Progenitor cell of endocrine pancreas (in vitro differentiated cells): ENCODE measurements around the gene SMTNL1. TPM values are rescaled to one million over a fixed set of nuclear protein-coding genes. Genes with fewer than 3 reads are reported as not detected.

Source experiments
- DNase-seq: peaks from one replicate; pipeline ENCODE4 v3.0.0; 2021; ENCODE audit warnings: low spot score; ENCODE audit not compliant: unreplicated experiment
- H3K27ac Mint-ChIP-seq: 2 replicates; pipeline ENCODE4 v1.8.0; 2021; ENCODE audit warnings: mild to moderate bottlenecking, moderate library complexity, mixed read lengths
- H3K27me3 Mint-ChIP-seq: 2 replicates; pipeline ENCODE4 v1.8.0; 2021; ENCODE audit warnings: mixed read lengths
- H3K36me3 Mint-ChIP-seq: 2 replicates; pipeline ENCODE4 v1.8.0; 2022; ENCODE audit warnings: mixed read lengths; ENCODE audit not compliant: insufficient read depth
- H3K4me1 Mint-ChIP-seq: 2 replicates; pipeline ENCODE4 v1.8.0; 2021; ENCODE audit warnings: low read depth, mixed read lengths
- H3K4me3 Mint-ChIP-seq: 2 replicates; pipeline ENCODE4 v1.8.0; 2021; ENCODE audit warnings: low read depth, mild to moderate bottlenecking, moderate library complexity, mixed read lengths
- H3K9me3 Mint-ChIP-seq: 2 replicates; pipeline ENCODE4 v1.8.0; 2021; ENCODE audit warnings: low read depth, mixed read lengths
- CTCF ChIP-seq: fragments of 200-600 bp; sonication (generic); IDR thresholded peaks from one replicate; pipeline ENCODE4 v1.5.0; 2021; ENCODE audit warnings: antibody characterized with exemption, mild to moderate bottlenecking; ENCODE audit not compliant: unreplicated experiment
- total RNA-seq: library from RNA; stranded (reverse); gene quantifications from 2 replicates; pipeline ENCODE4 v1.2.1, GENCODE V29; 2021

Gene SMTNL1
- total RNA-seq, 1 donor from 2014 or later: not detected

- DNase-seq: peak; percentile 37
- peak within 1 kb of the TSS; percentile 94 for H3K27ac Mint-ChIP-seq
- no peaks in the 10 kb centered on the region for H3K36me3 Mint-ChIP-seq
- H3K9me3 Mint-ChIP-seq: no peaks in the 10 kb centered on the region
- H3K27me3 Mint-ChIP-seq: peaks cover 16% of the 10 kb centered on the region
- peak within 1 kb of the TSS; percentile 93 for H3K4me3 Mint-ChIP-seq
- peaks cover 8% of the 10 kb centered on the region for H3K4me1 Mint-ChIP-seq
- TF ChIP-seq CTCF: no peak
Measured at GRCh38 chr11:57515332-57516060, 21.9 kb upstream of the SMTNL1 start, which contains the start of gene SLC43A1. Gene SLC43A1 (minus strand): TSS chr11:57515702. CDS start chr11:57514111, 1,591 bp downstream.

- peaks cover 16% of the 10 kb centered on the region for H3K27me3 Mint-ChIP-seq
- no peak for DNase-seq
- H3K27ac Mint-ChIP-seq: peak overlapping the region; percentile 94
- H3K36me3 Mint-ChIP-seq: no peaks in the 10 kb centered on the region
- H3K4me3 Mint-ChIP-seq: peak overlapping the region; percentile 93
- peaks cover 8% of the 10 kb centered on the region for H3K4me1 Mint-ChIP-seq
- TF ChIP-seq CTCF: no peak
- no peaks in the 10 kb centered on the region for H3K9me3 Mint-ChIP-seq
Measured at GRCh38 chr11:57516061-57516443, 21.3 kb upstream of the SMTNL1 start.

- no peak for DNase-seq
- no peak overlapping the region for H3K4me3 Mint-ChIP-seq
- H3K9me3 Mint-ChIP-seq: no peaks in the 10 kb centered on the region
- H3K4me1 Mint-ChIP-seq: peaks cover under 1% of the 10 kb centered on the region
- H3K36me3 Mint-ChIP-seq: peaks cover 2% of the 10 kb centered on the region
- no peak overlapping the region for H3K27ac Mint-ChIP-seq
- TF ChIP-seq CTCF: no peak
- peaks cover 13% of the 10 kb centered on the region for H3K27me3 Mint-ChIP-seq
Measured at GRCh38 chr11:57521116-57521515, 16.3 kb upstream of the SMTNL1 start.

- Mint-ChIP-seq H3K4me1 (peaks cover 10% of the 10 kb centered on the region), H3K27me3 (peaks cover 5% of the 10 kb centered on the region), H3K27ac (peak overlapping the region; percentile 3), H3K4me3 (no peak overlapping the region), H3K9me3 (no peaks in the 10 kb centered on the region), H3K36me3 (peaks cover 2% of the 10 kb centered on the region)
- DNase-seq: no peak
- TF ChIP-seq CTCF: no peak
Measured at GRCh38 chr11:57523419-57523818, 14.0 kb upstream of the SMTNL1 start.

GRCh38 chr11:57527056-57527631, 10.3 kb upstream of the SMTNL1 start:
- Mint-ChIP-seq H3K9me3 (no peaks in the 10 kb centered on the region), H3K4me1 (peaks cover 23% of the 10 kb centered on the region), H3K36me3 (peaks cover 4% of the 10 kb centered on the region), H3K27me3 (no peaks in the 10 kb centered on the region), H3K27ac (peak overlapping the region; percentile 72), H3K4me3 (no peak overlapping the region)
- DNase-seq: peak; percentile 79
- peak; percentile 99 for TF ChIP-seq CTCF
